H1 (cell line): Measurements from ENCODE around the gene ERCC6L. TPM values are rescaled to one million over a fixed set of nuclear protein-coding genes. Genes with fewer than 3 reads are reported as not detected.

ENCODE experiments used
- CTCF ChIA-PET: fragments of 300-600 bp; sonication (Branson Sonifier 250); formaldehyde crosslinking; loops from one replicate; lab custom pipeline; 2021; ENCODE audit not compliant: partially characterized antibody; lab: Charles Lee
- POLR2A ChIA-PET: fragments of 300-600 bp; sonication (Branson Sonifier 250); formaldehyde crosslinking; loops from one replicate; lab custom pipeline; 2021; ENCODE audit warnings: inconsistent platforms; ENCODE audit not compliant: partially characterized antibody; lab: Charles Lee
- DNase-seq, 2 experiments: peaks; one replicate each; pipeline versions ENCODE4 v3.0.0 to v3.0.0-alpha.2; 2010 to 2022; ENCODE audit warnings: low spot score in 2 of 2, low read depth in 1 of 2, mixed read lengths in 1 of 2
- FAIRE-seq: peaks from 2 replicates; lab custom pipeline; 2011; peaks lifted over from hg19 to GRCh38; lab: Jason Lieb, UNC
- H2AFZ ChIP-seq: 2 replicates; pipeline ENCODE4 v1.8.1; 2012; ENCODE audit warnings: low read length, inconsistent platforms
- H2AK5ac ChIP-seq: 2 replicates; pipeline ENCODE4 v1.6.1; 2013; ENCODE audit warnings: low read depth, low read length
- H2BK120ac ChIP-seq: replicated peaks from 2 replicates; pipeline ENCODE3; 2013; ENCODE audit warnings: low read depth, low read length, inconsistent platforms
- H2BK12ac ChIP-seq: 2 replicates; pipeline ENCODE4 v1.6.1; 2013; ENCODE audit warnings: low read depth, low read length
- H2BK15ac ChIP-seq: 2 replicates; pipeline ENCODE4 v1.6.1; 2013; ENCODE audit warnings: low read length
- H2BK20ac ChIP-seq: 2 replicates; pipeline ENCODE4 v1.6.1; 2013; ENCODE audit warnings: low read length
- H2BK5ac ChIP-seq: 2 replicates; pipeline ENCODE4 v1.6.1; 2013; ENCODE audit warnings: low read depth, low read length
- H3K14ac ChIP-seq: 2 replicates; pipeline ENCODE4 v1.6.1; 2013; ENCODE audit warnings: inconsistent platforms; ENCODE audit not compliant: insufficient read length
- H3K18ac ChIP-seq: 2 replicates; pipeline ENCODE4 v1.6.1; 2013; ENCODE audit warnings: low read length; ENCODE audit errors: extremely low read depth
- H3K23ac ChIP-seq: 2 replicates; pipeline ENCODE4 v1.6.1; 2013; ENCODE audit warnings: inconsistent platforms; ENCODE audit not compliant: insufficient read length
- H3K23me2 ChIP-seq: 2 replicates; pipeline ENCODE4 v1.6.1; 2013; ENCODE audit warnings: low read depth, low read length
- H3K27ac ChIP-seq: 2 replicates; pipeline ENCODE4 v1.6.1; 2011; ENCODE audit warnings: low read depth, low read length, inconsistent platforms
- H3K27me3 ChIP-seq, 4 experiments: replicated peaks in 1 of 4; 1 replicate in 1 of 4; 2 replicates in 3 of 4; pipeline versions ENCODE4 v1.6.1 to v1.8.1; 2011 to 2013; ENCODE audit warnings: low read length in 3 of 4, mild to moderate bottlenecking in 3 of 4, inconsistent platforms in 2 of 4, mixed read lengths in 2 of 4, moderate library complexity in 1 of 4; ENCODE audit not compliant: control insufficient read depth in 3 of 4, insufficient read depth in 3 of 4; ENCODE audit errors: extremely low read depth in 1 of 4
- H3K36me3 ChIP-seq, 4 experiments: 2 replicates each; pipeline versions ENCODE4 v1.6.1 to v1.8.1; 2011 to 2013; ENCODE audit warnings: mild to moderate bottlenecking in 4 of 4, low read length in 3 of 4, moderate library complexity in 2 of 4, control low read depth in 1 of 4, inconsistent platforms in 1 of 4; ENCODE audit not compliant: insufficient read depth in 4 of 4, control insufficient read depth in 2 of 4
- H3K4ac ChIP-seq: replicated peaks from 2 replicates; pipeline ENCODE3; 2013; ENCODE audit warnings: low read length, low read depth, mixed read lengths, inconsistent platforms; ENCODE audit not compliant: insufficient read length
- H3K4me1 ChIP-seq, 4 experiments: replicated peaks in 1 of 4; 1 replicate in 1 of 4; 2 replicates in 3 of 4; pipeline versions ENCODE4 v1.6.1 to v1.8.1; 2011 to 2013; ENCODE audit warnings: low read length in 3 of 4, inconsistent platforms in 2 of 4, mixed read lengths in 1 of 4; ENCODE audit not compliant: insufficient read depth in 4 of 4, control insufficient read depth in 3 of 4
- H3K4me2 ChIP-seq, 2 experiments: 2 replicates each; pipeline versions ENCODE4 v1.6.1 to v1.8.1; 2011 to 2013; ENCODE audit warnings: low read depth in 2 of 2, low read length in 2 of 2, control low read depth in 1 of 2, inconsistent platforms in 1 of 2, mild to moderate bottlenecking in 1 of 2; ENCODE audit not compliant: insufficient read depth in 1 of 2
- H3K4me3 ChIP-seq, 4 experiments: fragments of 200-600, 300-600 bp in 1 of 4; sonication (generic), shearing (Covaris generic), sonication (Bioruptor Twin) in 1 of 4; 2 replicates each; pipeline versions ENCODE4 v1.5.1 to v1.8.1; 2011 to 2016; ENCODE audit warnings: low read length in 4 of 4, low read depth in 3 of 4, control low read depth in 2 of 4, inconsistent platforms in 2 of 4, mild to moderate bottlenecking in 2 of 4, mixed read lengths in 1 of 4, moderate library complexity in 1 of 4; ENCODE audit not compliant: insufficient read depth in 2 of 4; ENCODE audit errors: extremely low read depth in 1 of 4
- H3K56ac ChIP-seq: replicated peaks from 2 replicates; pipeline ENCODE3; 2013; ENCODE audit warnings: low read depth, mild to moderate bottlenecking, mixed read lengths, low read length, inconsistent platforms; ENCODE audit not compliant: insufficient read length
- H3K79me1 ChIP-seq: 2 replicates; pipeline ENCODE4 v1.6.1; 2013; ENCODE audit warnings: low read depth, low read length, control low read depth
- H3K79me2 ChIP-seq, 2 experiments: 2 replicates each; pipeline versions ENCODE4 v1.6.1 to v1.8.1; 2012 to 2013; ENCODE audit warnings: low read length in 2 of 2, mild to moderate bottlenecking in 2 of 2, inconsistent platforms in 1 of 2; ENCODE audit not compliant: insufficient read depth in 2 of 2, control insufficient read depth in 1 of 2
- H3K9ac ChIP-seq, 4 experiments: replicated peaks in 1 of 4; 1 replicate in 1 of 4; 2 replicates in 3 of 4; pipeline versions ENCODE4 v1.6.1 to v1.8.1; 2011 to 2013; ENCODE audit warnings: low read depth in 3 of 4, low read length in 3 of 4, control low read depth in 2 of 4, mild to moderate bottlenecking in 2 of 4, moderate library complexity in 2 of 4, inconsistent platforms in 1 of 4; ENCODE audit errors: extremely low read depth in 1 of 4
- H3K9me3 ChIP-seq, 2 experiments: 2 replicates each; pipeline versions ENCODE4 v1.6.1 to v1.8.1; 2012 to 2013; ENCODE audit warnings: mild to moderate bottlenecking in 2 of 2, moderate library complexity in 2 of 2, control low read depth in 1 of 2, inconsistent platforms in 1 of 2, low read depth in 1 of 2, low read length in 1 of 2, mixed read lengths in 1 of 2; ENCODE audit not compliant: insufficient read depth in 2 of 2
- H4K20me1 ChIP-seq, 2 experiments: replicated peaks in 1 of 2; 2 replicates each; pipeline versions ENCODE3 to v1.8.1; 2011 to 2013; ENCODE audit warnings: inconsistent platforms in 2 of 2, low read length in 2 of 2, mild to moderate bottlenecking in 1 of 2; ENCODE audit not compliant: insufficient read depth in 2 of 2, control insufficient read depth in 1 of 2
- H4K5ac ChIP-seq: 2 replicates; pipeline ENCODE4 v1.6.1; 2013; ENCODE audit warnings: low read length, low read depth, mixed read lengths, inconsistent platforms; ENCODE audit not compliant: insufficient read length
- H4K8ac ChIP-seq: 2 replicates; pipeline ENCODE4 v1.8.0; 2013; ENCODE audit warnings: mild to moderate bottlenecking, moderate library complexity, low read length, inconsistent platforms; ENCODE audit not compliant: insufficient read depth; ENCODE audit errors: extremely low read depth
- H4K91ac ChIP-seq: replicated peaks from 2 replicates; pipeline ENCODE3; 2013; ENCODE audit warnings: low read length, mixed read lengths, inconsistent platforms; ENCODE audit not compliant: insufficient read length
- EZH2 ChIP-seq: fragments of 200-600 bp; sonication (generic); IDR thresholded peaks from 2 replicates; pipeline ENCODE4 v1.7.1; 2012; ENCODE audit warnings: low read depth, mild to moderate bottlenecking, moderate library complexity, low read length, inconsistent platforms; ENCODE audit not compliant: severe bottlenecking
- POLR2A ChIP-seq, 2 experiments: IDR thresholded peaks; 1 replicate in 1 of 2; 2 replicates in 1 of 2; pipeline ENCODE4 v1.6.1; 2011; ENCODE audit warnings: low read depth in 2 of 2, low read length in 2 of 2, mild to moderate bottlenecking in 2 of 2; ENCODE audit errors: control extremely low read depth in 1 of 2
- WGBS, 2 experiments: shearing (Covaris generic) in 1 of 2; methylation state at CpG; one replicate each; pipeline versions ENCODE4 v1.1.6 to v1.1.7; 2013 to 2015; ENCODE audit warnings: low lambda C conversion rate in 2 of 2, mixed read lengths in 2 of 2, inconsistent platforms in 1 of 2, low coverage in 1 of 2, missing lambda C conversion rate in 1 of 2; ENCODE audit not compliant: insufficient replicate concordance in 2 of 2, insufficient coverage in 1 of 2, insufficient read length in 1 of 2; ENCODE audit errors: extremely low coverage in 1 of 2, missing lambda C conversion rate in 1 of 2; 5-methylcytosine and 5-hydroxymethylcytosine counted together
- polyA plus RNA-seq, 7 experiments: library from polyadenylated mRNA; depleted of rRNA in 3 of 7; stranded (reverse) in 5 of 7; unstranded in 2 of 7; fragments of >200 nt in 5 of 7; fragments of 200-250 nt in 2 of 7; gene quantifications; 1 replicate in 5 of 7; 2 replicates in 1 of 7; 4 replicates in 1 of 7; pipeline versions ENCODE4 v1.2.1 to v1.2.3, GENCODE V29; 2011 to 2013; ENCODE audit warnings: missing spikeins in 2 of 7, mixed read lengths in 2 of 7
- total RNA-seq: library from RNA; stranded (reverse); fragmentation: NEBNext Ultra II Directional; extraction: Animal tissue kit (Norgen Biotek cat#: 25700); gene quantifications from 2 replicates; pipeline ENCODE4 v1.2.1, GENCODE V29; 2021

Gene ERCC6L
- total and polyA plus RNA-seq, 2 of the 8 experiments (the other 6 are each of a cell fraction or from before 2014, with no cell fraction given), result 4.0 to 23.9 TPM

DNA sequence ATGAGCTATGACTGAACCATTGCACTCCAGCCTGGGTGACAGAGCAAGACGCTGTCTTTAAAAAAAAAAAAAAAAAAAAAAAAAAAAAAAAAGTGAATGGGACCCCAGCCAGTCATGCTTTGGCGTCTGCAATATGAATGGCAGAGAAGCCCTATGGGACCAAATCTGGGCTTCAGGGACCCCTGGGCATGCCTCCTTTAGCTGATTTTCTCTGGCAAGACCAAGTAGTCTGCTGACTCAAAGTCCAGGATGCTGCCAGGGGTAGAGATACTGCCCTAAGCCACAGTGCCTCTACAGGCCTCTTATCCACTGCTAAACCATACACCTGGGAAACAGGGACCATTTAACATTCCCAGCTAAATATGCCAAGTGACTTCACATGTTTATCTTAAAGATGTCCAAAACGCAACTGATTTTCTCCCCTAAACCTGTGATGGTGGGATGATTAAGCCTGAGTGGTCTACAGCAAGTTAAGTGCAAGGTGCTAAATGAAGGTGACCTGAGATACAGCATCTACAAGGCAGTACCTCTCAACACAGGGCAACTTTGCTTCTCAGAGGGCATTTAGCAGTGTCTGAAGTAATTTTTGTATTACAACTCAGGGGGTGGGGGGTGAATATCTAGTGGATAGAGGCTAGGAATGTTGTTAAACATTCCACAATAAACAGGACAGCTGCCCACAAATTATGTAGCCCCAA, 32.4 kb upstream of the ERCC6L start:
- Histone ChIP-seq H3K36me3 (peaks cover 34 to 86% (median 68%) of the 10 kb centered on the region in 4 experiments), H4K5ac (no peak overlapping the region), H3K56ac (no peak overlapping the region), H3K9me3 (no peaks in the 10 kb centered on the region), H3K4ac (no peak overlapping the region), H2BK5ac (no peak overlapping the region), H3K23me2 (peaks cover 6% of the 10 kb centered on the region; the same call in 1 of the 2 replicates), H3K4me3 (no peak overlapping the region), H2BK15ac (no peak overlapping the region), H3K79me2 (peaks cover 0 to 21% of the 10 kb centered on the region in 2 experiments; a peak in 3 of 4 replicates), H3K9ac (no peak overlapping the region), H3K14ac (no peak overlapping the region), H3K79me1 (no peaks in the 10 kb centered on the region), H4K20me1 (peaks cover 0 to 17% of the 10 kb centered on the region in 2 experiments), H3K27me3 (no peaks in the 10 kb centered on the region), H2AK5ac (no peak overlapping the region), H3K23ac (no peak overlapping the region), H2AFZ (no peak overlapping the region), H3K18ac (no peak overlapping the region), H3K27ac (no peak overlapping the region), H3K4me2 (no peak overlapping the region), H4K91ac (no peak overlapping the region), H4K8ac (no peak overlapping the region), H2BK120ac (no peak overlapping the region), H2BK12ac (no peak overlapping the region), H3K4me1 (peaks cover 0 to 6% (median 0%) of the 10 kb centered on the region in 4 experiments; a peak in 2 of 7 replicates), H2BK20ac (no peak overlapping the region)
- ChIA-PET POLR2A (interaction anchor here (1.1 to 3.1 kb wide), 5 partner anchors 11 to 275 kb away, joined by 3 to 9 read pairs (median 4); partner anchors contain the start of gene ERCC6L), CTCF (interaction anchor here (1.3 kb wide), 1 partner anchor 23 kb away, joined by 4 read pairs; no protein-coding TSS in a partner anchor)
- FAIRE-seq (no peak), DNase-seq (no peak)
- WGBS, 2 experiments, result 87% methylated on average over 1 of the region's 3 CpGs; no CpG with 5 or more reads in 1 of the 2 experiments
- TF ChIP-seq EZH2 (no peak), POLR2A (IDR thresholded peaks at IDR 0.05; ENCODE audit: control extremely low read depth in 1 of 2, low read depth in 2 of 2, low read length in 2 of 2) (peak in 1 of 2 experiments; percentile 34; a peak in 2 of 3 replicates)
